NCI-H2081 (cell line): Measurements from ENCODE around the gene TNS3.

Experiments used
- DNase-seq, 2 experiments: peaks; one replicate each; lab custom pipeline; 2025; lab: John Stamatoyannopoulos, UW

TNS3 gene

GRCh38 chr7:47226696-47227095 lies 355.2 kb downstream of the TNS3 start:
- no peak for DNase-seq

GRCh38 chr7:47225387-47226131 lies 356.4 kb downstream of the TNS3 start:
- DNase-seq = no peak
